ENCODE data around the gene UFSP2.

UFSP2 gene

DNA sequence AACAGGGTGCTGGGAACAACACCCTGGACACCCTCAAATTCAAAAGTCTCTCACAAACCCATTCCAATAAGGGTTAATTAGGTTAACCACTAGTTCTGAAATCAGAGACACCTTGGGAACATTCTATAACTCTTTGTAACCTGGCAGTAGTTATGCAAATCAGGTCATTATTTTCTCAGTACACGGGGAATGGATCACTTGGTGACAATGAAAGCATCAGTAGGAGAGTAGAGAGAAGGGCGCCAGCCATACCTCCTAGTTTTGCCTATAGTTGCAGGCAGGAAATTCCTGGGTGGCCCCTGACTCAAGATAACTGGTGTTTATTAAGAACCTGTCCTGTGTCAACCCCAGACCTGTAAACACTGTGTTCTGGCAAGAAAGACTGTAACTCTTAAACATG is 43.2 kb upstream of the UFSP2 start:
- no peak for DNase-seq (ENCODE audit: low read depth)

DNA sequence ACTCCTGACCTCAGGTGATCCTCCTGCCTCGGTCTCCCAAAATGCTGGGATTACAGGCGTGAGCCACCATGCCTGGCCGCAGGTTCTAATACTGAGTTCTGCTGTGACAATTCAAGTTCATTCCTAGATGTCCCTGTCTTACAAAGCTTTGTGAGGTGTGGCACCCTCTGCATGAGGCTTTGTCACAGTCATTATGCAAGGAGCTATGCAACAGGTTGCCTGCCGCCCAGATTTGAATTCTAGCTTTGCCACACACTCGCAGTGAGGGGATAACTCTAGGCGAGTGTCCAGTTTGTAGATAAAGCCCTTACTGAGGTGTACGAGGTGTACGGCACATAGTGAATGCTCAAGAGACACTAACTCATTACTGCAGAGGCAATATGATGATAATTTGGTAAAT is 42.2 kb upstream of the UFSP2 start:
- no peak for DNase-seq (ENCODE audit: low read depth)
- TF ChIP-seq, protein P1, sequence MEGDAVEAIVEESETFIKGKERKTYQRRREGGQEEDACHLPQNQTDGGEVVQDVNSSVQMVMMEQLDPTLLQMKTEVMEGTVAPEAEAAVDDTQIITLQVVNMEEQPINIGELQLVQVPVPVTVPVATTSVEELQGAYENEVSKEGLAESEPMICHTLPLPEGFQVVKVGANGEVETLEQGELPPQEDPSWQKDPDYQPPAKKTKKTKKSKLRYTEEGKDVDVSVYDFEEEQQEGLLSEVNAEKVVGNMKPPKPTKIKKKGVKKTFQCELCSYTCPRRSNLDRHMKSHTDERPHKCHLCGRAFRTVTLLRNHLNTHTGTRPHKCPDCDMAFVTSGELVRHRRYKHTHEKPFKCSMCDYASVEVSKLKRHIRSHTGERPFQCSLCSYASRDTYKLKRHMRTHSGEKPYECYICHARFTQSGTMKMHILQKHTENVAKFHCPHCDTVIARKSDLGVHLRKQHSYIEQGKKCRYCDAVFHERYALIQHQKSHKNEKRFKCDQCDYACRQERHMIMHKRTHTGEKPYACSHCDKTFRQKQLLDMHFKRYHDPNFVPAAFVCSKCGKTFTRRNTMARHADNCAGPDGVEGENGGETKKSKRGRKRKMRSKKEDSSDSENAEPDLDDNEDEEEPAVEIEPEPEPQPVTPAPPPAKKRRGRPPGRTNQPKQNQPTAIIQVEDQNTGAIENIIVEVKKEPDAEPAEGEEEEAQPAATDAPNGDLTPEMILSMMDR (IDR thresholded peaks at IDR 0.05; ENCODE audit: low read length, missing control alignments): no peak
- H3K4me3 ChIP-seq (replicated peaks; ENCODE audit: low read depth, low read length): no peak overlapping the region

More for the DNA sequence above, 43.2 kb upstream of the UFSP2 start:
- TF ChIP-seq, protein P1 (IDR thresholded peaks at IDR 0.05; ENCODE audit: low read length, missing control alignments): no peak
- no peak overlapping the region for H3K4me3 ChIP-seq (replicated peaks; ENCODE audit: low read depth, low read length)

DNA sequence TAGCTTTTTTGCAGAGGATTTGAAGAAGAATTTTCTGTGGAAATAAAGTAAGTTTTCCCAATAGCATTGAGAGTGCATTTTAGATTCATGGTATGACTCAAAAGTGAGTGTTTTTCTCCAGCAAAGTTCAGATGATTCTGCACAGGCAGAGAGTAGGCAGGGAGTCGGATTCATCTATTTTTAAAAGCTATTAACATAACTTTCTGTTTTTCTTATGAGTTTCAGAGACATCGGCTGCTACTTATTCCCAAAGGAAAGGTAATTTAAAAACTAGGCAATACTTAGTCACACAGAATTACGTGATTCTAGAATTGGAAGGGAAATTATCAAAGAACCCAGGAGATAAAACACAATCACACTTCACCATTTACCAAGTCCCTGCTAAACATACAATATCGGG is 41.3 kb upstream of the UFSP2 start:
- TF ChIP-seq, protein P1 (IDR thresholded peaks at IDR 0.05; ENCODE audit: low read length, missing control alignments): no peak
- DNase-seq (ENCODE audit: low read depth): no peak
- H3K4me3 ChIP-seq (replicated peaks; ENCODE audit: low read depth, low read length): no peak overlapping the region

DNA sequence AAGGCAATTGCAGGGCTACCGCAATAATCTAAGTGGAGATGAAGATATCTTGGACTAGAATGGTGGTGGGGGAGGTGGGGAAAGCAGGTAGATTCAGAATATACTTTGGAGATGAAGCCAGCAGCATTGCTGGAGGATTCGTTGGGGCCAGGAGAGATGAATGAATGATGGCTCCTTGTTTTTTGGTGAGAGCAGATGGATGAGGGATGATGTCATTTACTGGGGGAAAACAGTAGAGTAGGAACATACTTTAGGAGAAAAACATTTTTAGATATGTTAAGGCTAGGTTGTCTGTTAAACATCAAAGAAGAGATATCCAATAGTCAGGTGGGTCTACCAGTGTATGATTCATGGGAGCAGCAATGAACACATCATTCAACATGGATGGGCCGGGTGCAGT is 39.9 kb upstream of the UFSP2 start:
- no peak for DNase-seq (ENCODE audit: low read depth)
- TF ChIP-seq, protein P1 (IDR thresholded peaks at IDR 0.05; ENCODE audit: low read length, missing control alignments): no peak

DNA sequence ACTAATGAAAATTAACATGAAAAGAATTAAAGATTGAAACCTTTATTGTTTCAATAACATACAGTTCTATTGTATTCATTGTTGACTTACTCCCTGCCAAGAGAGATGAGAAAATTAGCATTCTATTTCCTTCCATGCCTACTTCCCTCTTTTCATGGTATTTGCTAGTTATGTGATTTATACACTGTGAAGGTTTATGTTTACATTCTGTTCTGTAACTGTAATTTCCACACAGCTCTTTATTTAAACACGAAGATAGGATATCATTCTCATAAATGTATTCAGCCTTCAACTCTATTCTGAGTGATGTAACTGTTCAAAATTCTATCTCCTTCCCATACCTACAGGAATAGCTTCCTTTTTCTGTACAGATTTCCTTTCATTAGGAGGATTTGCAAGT is 39.1 kb upstream of the UFSP2 start:
- no peak for DNase-seq (ENCODE audit: low read depth)
- no peak overlapping the region for H3K4me3 ChIP-seq (replicated peaks; ENCODE audit: low read depth, low read length)
- TF ChIP-seq, protein P1 (IDR thresholded peaks at IDR 0.05; ENCODE audit: low read length, missing control alignments): no peak

More for the DNA sequence above, 39.9 kb upstream of the UFSP2 start:
- H3K4me3 ChIP-seq (replicated peaks; ENCODE audit: low read depth, low read length): no peak overlapping the region

DNA sequence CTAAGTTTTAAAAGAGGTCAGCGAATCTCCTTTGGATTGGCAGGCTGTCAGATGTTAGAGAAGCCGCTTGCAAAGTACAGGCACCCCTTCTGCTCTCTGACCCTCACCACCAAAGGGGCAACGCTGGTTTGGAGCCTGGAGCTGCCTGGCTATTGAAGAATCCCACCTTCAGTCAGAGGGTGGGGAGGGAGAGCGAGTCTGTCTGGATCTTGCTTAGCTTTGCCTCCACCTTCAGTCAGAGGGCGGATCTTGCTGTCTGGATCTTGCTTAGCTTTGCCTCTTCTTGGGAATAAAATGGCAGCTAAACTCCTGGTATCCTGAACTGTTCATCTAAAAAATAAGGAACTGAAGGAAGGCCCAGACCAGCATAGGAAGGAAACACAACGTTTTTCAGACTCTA is 38.4 kb upstream of the UFSP2 start:
- TF ChIP-seq, protein P1 (IDR thresholded peaks at IDR 0.05; ENCODE audit: low read length, missing control alignments): no peak
- H3K4me3 ChIP-seq (replicated peaks; ENCODE audit: low read depth, low read length): no peak overlapping the region
- DNase-seq (ENCODE audit: low read depth): no peak

DNA sequence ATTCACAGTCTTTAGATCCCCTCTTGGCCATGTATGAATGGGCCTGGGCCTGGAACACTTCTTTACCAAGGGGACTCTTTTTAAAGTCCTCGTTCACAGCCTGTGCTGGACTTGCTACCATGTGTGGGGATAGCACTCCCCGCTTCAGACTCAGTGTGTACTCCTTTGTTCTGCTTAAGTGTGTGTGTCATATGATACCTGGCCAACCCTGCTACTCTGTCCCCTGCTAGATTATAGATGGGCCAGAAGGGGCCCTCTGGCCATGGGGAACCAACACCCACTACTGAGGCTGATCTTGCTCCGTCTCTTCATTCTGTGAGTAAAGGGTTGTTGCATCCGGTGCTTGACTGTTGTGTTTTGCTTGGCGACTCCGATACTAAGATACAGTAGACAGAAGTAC is 37.8 kb upstream of the UFSP2 start:
- TF ChIP-seq, protein P1 (IDR thresholded peaks at IDR 0.05; ENCODE audit: low read length, missing control alignments): no peak
- no peak overlapping the region for H3K4me3 ChIP-seq (replicated peaks; ENCODE audit: low read depth, low read length)
- no peak for DNase-seq (ENCODE audit: low read depth)

Data from fibroblast of pulmonary artery (primary cell).